AG04449 (cell line): Measurements from ENCODE around the gene PABPN1.
"Not testable (repeated sequence)": the region's sequence is repeated elsewhere in the genome, so short reads cannot be mapped to it uniquely, and the experiment has no call there.

Experiments used
- CTCF ChIA-PET: fragments of 350-600 bp; formaldehyde crosslinking; extraction: SDS; loops from one replicate; lab custom pipeline; 2021; ENCODE audit warnings: antibody characterized with exemption; lab: Yijun Ruan, JAX
- POLR2A ChIA-PET: fragments of 400-600, 350-600 bp; formaldehyde crosslinking; extraction: SDS; loops from one replicate; lab custom pipeline; 2020; ENCODE audit warnings: antibody characterized with exemption, inconsistent platforms; lab: Yijun Ruan, JAX
- DNase-seq: peaks from one replicate; pipeline ENCODE4 v3.0.0-alpha.2; 2010; ENCODE audit warnings: low read depth, low spot score
- H3K4me3 ChIP-seq: 2 replicates; pipeline ENCODE4 v1.5.1; 2011; ENCODE audit warnings: low read depth, mild to moderate bottlenecking, control low read depth, low read length
- TF ChIP-seq, protein P1 (sequence below): IDR thresholded peaks from one replicate; pipeline ENCODE4 v1.5.1; 2011; ENCODE audit warnings: mild to moderate bottlenecking, moderate library complexity, low read length, control low read depth, inconsistent platforms; ENCODE audit not compliant: insufficient read depth; ENCODE audit errors: missing control alignments

PABPN1 gene, protein sequence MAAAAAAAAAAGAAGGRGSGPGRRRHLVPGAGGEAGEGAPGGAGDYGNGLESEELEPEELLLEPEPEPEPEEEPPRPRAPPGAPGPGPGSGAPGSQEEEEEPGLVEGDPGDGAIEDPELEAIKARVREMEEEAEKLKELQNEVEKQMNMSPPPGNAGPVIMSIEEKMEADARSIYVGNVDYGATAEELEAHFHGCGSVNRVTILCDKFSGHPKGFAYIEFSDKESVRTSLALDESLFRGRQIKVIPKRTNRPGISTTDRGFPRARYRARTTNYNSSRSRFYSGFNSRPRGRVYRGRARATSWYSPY

DNA sequence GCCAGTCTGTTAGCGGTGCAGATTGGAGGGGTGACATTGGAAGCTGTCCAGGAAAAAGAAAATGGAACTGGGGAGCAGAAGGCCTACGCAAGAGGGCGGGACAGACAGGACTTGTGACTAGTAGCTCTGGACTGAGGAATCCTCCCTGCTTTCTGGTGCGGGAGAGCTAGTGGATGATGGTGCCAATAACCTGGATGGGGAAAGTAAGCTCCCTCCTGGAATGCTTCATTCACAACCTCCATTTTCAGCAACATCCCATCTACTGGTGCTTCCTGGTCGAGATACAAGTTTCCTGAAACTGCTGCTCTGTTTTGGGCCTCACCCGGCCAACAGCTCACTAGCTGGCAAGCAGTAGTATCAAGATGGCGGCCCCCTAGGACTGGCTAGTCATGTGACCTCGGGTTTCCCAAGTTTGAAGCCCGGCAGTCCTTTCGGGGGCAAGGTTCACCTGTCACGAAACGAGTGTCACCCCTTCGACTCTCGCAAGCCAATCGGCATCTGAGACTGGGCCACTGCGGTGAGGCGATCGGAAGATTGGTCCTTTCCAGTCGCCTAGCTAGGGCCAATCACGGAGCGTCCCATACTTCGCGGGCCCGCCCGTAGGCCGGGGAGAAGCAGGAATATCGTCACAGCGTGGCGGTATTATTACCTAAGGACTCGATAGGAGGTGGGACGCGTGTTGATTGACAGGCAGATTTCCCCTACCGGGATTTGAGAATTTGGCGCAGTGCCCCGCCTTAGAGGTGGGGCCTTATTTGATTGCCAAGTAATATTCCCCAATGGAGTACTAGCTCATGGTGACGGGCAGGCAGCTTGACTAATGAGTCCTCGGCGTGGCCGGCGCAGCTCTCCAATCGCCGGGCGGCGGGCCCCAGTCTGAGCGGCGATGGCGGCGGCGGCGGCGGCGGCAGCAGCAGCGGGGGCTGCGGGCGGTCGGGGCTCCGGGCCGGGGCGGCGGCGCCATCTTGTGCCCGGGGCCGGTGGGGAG lies at the start of gene PABPN1:
TSS of gene PABPN1 (plus strand) at position 874 of the 988 bp plus-strand sequence. CDS start at position 887, 13 bp downstream.
- POLR2A ChIA-PET: interaction anchor here (0.9 to 3.1 kb wide), 12 partner anchors 8 to 234 kb away, joined by 3 to 34 read pairs (median 8); partner anchors contain the start of genes BCL2L2, HOMEZ, PPP1R3E and SLC22A17
- peak; percentile 99 for DNase-seq
- TF ChIP-seq, protein P1, sequence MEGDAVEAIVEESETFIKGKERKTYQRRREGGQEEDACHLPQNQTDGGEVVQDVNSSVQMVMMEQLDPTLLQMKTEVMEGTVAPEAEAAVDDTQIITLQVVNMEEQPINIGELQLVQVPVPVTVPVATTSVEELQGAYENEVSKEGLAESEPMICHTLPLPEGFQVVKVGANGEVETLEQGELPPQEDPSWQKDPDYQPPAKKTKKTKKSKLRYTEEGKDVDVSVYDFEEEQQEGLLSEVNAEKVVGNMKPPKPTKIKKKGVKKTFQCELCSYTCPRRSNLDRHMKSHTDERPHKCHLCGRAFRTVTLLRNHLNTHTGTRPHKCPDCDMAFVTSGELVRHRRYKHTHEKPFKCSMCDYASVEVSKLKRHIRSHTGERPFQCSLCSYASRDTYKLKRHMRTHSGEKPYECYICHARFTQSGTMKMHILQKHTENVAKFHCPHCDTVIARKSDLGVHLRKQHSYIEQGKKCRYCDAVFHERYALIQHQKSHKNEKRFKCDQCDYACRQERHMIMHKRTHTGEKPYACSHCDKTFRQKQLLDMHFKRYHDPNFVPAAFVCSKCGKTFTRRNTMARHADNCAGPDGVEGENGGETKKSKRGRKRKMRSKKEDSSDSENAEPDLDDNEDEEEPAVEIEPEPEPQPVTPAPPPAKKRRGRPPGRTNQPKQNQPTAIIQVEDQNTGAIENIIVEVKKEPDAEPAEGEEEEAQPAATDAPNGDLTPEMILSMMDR: no peak
- CTCF ChIA-PET: interaction anchor here (0.6 to 18.0 kb wide), 19 partner anchors 8 to 252 kb away, joined by 3 to 303 read pairs (median 4); partner anchors contain the start of gene CMTM5
- peak within 1 kb of the TSS; percentile 82 for H3K4me3 ChIP-seq

DNA sequence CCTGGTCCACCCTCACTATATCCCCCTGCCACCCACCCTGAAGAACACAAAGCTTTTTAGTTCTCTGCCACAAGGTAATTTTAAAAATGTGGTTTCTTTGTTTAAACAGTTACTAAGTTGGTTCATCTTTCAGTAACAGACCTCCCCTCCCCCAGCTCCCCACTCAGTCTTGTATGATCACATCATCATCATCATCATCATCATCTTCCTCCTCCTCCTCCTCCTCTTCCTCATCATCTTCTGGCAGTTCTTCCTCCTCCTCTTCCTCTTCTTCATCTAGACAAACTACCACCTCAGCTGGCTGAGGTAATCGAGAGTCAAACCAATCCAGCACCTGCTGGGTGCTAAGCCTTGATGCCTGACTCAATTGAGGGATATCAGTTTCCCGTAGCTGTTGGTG lies 45.8 kb upstream of the PABPN1 start:
- POLR2A ChIA-PET: interaction anchor here (1.4 kb wide), 1 partner anchor 11 kb away, joined by 4 read pairs; no protein-coding TSS in a partner anchor
- H3K4me3 ChIP-seq: no peak overlapping the region
- TF ChIP-seq, protein P1: no peak
- DNase-seq: no peak
- CTCF ChIA-PET: interaction anchor here (4.0 to 4.1 kb wide), 2 partner anchors 11 to 12 kb away, joined by 23 read pairs; partner anchors contain the start of gene HOMEZ

DNA sequence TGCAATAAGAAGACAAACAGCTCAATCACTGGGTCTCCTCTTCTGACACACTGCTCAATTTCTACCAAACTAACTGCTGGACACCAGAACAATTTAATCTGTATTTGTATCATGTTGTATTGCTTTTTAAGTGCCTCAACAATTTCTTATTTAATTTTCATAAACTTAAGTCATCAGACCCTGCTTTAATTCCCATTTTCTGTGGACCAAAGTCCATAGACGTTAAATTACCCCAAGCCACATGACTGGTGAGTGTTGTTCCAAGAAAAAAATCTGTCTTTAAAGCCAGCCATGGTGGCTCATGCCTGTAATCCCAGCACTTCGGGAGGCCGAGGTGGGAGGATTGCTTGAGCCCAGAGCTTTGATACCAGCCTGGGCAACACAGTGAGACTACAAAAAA lies 44.1 kb upstream of the PABPN1 start:
- ChIA-PET POLR2A (no interaction called here), CTCF (interaction anchor here (0.9 to 4.1 kb wide), 5 partner anchors 10 to 80 kb away, joined by 3 to 23 read pairs (median 7); partner anchors contain the start of gene HOMEZ)
- TF ChIP-seq, protein P1: no peak
- no peak for DNase-seq
- H3K4me3 ChIP-seq: no peak overlapping the region

DNA sequence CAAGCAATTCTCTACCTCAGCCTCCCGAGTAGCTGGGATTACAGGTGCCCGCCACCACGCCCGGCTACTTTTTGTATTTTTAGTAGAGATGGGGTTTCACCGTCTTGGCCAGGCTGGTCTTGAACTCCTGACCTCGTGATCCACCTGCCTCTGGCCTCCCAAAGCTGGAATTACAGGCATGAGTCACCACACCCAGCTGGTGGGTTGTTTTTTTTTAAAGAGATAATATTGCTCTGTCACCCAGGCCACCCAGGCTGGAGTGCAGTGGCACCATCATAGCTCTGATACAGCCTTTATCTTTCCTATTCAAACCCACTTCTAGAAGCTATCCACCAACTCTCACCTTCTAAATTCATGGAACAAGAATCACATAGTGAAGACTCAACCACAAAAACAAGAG lies 43.3 kb upstream of the PABPN1 start:
- H3K4me3 ChIP-seq, POLR2A ChIA-PET, DNase-seq: not testable (repeated sequence)
- CTCF ChIA-PET: interaction anchor here (0.9 to 4.1 kb wide), 4 partner anchors 9 to 80 kb away, joined by 3 to 23 read pairs (median 5); partner anchors contain the start of gene HOMEZ

DNA sequence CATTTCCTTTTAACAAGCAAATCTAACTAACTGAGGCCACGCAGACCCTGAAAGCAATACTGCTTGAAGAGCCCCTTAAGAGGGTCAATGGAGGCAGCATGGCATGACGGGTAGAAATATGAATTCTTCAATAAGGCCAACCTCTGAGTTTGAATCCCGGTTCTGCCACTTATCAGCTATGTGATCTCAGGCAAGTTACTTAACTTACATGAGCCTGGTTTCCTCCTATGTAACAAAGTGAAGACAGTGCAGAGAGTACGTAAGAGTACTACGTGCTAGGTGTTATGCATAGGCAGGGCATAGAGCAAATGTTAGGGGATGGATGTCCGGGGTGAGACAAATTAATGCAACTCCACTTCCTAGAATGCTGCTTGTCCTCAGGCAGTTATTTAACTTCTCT lies 40.0 kb upstream of the PABPN1 start:
- ChIA-PET CTCF (interaction anchor here (0.9 to 19.3 kb wide), 2 partner anchors 9 to 21 kb away, joined by 3 to 300 read pairs; partner anchors contain the start of genes BCL2L2 and PPP1R3E), POLR2A (no interaction called here)
- no peak overlapping the region for H3K4me3 ChIP-seq
- TF ChIP-seq, protein P1: no peak
- no peak for DNase-seq

DNA sequence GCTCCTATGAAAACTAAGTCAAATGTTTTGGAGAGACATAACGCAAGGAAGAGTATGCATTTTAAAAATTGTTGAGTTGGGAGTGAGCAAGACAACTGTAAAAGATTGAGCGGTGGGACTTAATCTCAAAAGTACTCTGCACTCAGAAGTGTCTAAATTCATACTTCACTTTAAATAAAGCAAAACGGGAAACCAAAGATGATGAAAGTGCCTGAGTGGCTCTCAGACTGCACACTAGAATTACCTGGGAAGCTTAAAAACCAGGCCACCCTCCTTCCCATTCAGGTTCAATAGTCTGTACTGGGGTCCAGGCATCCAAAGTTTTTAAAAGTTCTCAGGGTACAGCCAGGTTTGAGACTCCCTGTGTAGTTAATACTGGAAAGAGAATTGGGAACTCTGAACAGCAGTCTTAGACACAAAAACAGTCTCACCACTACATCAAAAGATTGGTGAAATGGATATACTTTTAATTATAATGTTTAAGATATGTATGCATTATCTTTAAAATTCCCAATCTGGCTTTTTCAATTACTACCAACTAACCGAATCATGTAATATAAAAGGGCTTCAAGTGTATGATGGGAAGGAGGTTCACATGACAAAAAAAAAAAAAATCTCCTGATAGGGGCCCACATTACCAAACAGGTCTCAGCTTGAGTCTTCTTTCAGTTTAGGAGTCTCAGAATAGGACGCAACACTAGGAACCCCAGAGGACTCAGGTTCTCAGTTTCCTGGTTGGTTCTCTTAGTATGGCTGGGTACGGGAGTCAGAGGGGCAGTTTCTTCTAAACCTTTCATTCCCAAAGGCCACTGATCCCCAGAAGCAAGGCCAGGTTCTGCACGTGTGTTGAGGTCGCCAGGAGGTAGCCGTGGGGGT lies 36.4 kb upstream of the PABPN1 start:
- ChIA-PET CTCF (interaction anchor here (1.4 to 19.3 kb wide), 3 partner anchors 9 to 36 kb away, joined by 3 to 300 read pairs (median 23); partner anchors contain the start of genes BCL2L2 and PPP1R3E), POLR2A (interaction anchor here (1.6 to 2.5 kb wide), 3 partner anchors 17 to 36 kb away, joined by 4 to 16 read pairs (median 9); partner anchors contain the start of genes BCL2L2, PABPN1 and PPP1R3E)
- DNase-seq: no peak
- H3K4me3 ChIP-seq: peak overlapping the region; percentile 83
- TF ChIP-seq, protein P1: no peak
